Central memory CD8-positive, alpha-beta T cell (primary cell): ENCODE measurements around the gene RLF.
"Not testable (repeated sequence)": the region's sequence is repeated elsewhere in the genome, so short reads cannot be mapped to it uniquely, and the experiment has no call there.

Experiments
- ATAC-seq: fragments of 150-1000 bp; cut with Tn5 transposase; replicated peaks from 2 replicates; pipeline ENCODE4 v1.10.0; 2022; ENCODE audit warnings: mild to moderate bottlenecking, moderate FRiP score, moderate number of reproducible peaks; ENCODE audit not compliant: poor library complexity, severe bottlenecking; ENCODE audit errors: extremely low read depth
- DNase-seq, 2 donors: peaks; one replicate each; pipeline ENCODE4 v3.0.0; 2021; ENCODE audit warnings: low spot score in 2 of 2
- H3K27ac Mint-ChIP-seq: one replicate; pipeline ENCODE4 v1.8.0; 2022; ENCODE audit warnings: low read depth, mild to moderate bottlenecking, moderate library complexity, mixed read lengths
- H3K27me3 Mint-ChIP-seq: one replicate; pipeline ENCODE4 v1.8.0; 2022; ENCODE audit warnings: mixed read lengths
- H3K36me3 Mint-ChIP-seq: one replicate; pipeline ENCODE4 v1.8.0; 2022; ENCODE audit warnings: mild to moderate bottlenecking, moderate library complexity, mixed read lengths; ENCODE audit not compliant: insufficient read depth
- H3K4me1 Mint-ChIP-seq: one replicate; pipeline ENCODE4 v1.8.0; 2022; ENCODE audit warnings: mixed read lengths
- H3K4me3 Mint-ChIP-seq: one replicate; pipeline ENCODE4 v1.8.0; 2022; ENCODE audit warnings: mild to moderate bottlenecking, moderate library complexity, mixed read lengths
- H3K9me3 Mint-ChIP-seq: one replicate; pipeline ENCODE4 v1.8.0; 2022; ENCODE audit warnings: mixed read lengths

RLF gene

GRCh38 chr1:40178200-40178599 lies 17.0 kb downstream of the RLF start:
- H3K27me3 Mint-ChIP-seq, result no peaks in the 10 kb centered on the region
- no peak for ATAC-seq
- H3K4me1 Mint-ChIP-seq, result peaks cover 56% of the 10 kb centered on the region
- H3K9me3 Mint-ChIP-seq, result no peaks in the 10 kb centered on the region
- no peak overlapping the region for H3K4me3 Mint-ChIP-seq
- DNase-seq, result no peak
- H3K36me3 Mint-ChIP-seq, result peaks cover 12% of the 10 kb centered on the region
- peak overlapping the region; percentile 2 for H3K27ac Mint-ChIP-seq

GRCh38 chr1:40179496-40180089 lies 18.4 kb downstream of the RLF start:
- no peak for DNase-seq
- Mint-ChIP-seq H3K27ac (peak overlapping the region; percentile 2), H3K27me3 (no peaks in the 10 kb centered on the region), H3K36me3 (peaks cover 13% of the 10 kb centered on the region), H3K4me3 (no peak overlapping the region), H3K4me1 (peaks cover 66% of the 10 kb centered on the region), H3K9me3 (no peaks in the 10 kb centered on the region)
- no peak for ATAC-seq

GRCh38 chr1:40183055-40183710 lies 22.0 kb downstream of the RLF start:
- peak overlapping the region; percentile 54 for H3K27ac Mint-ChIP-seq
- H3K4me1 Mint-ChIP-seq, result peaks cover 70% of the 10 kb centered on the region
- ATAC-seq (no peak), DNase-seq (no peak)
- peaks cover 9% of the 10 kb centered on the region for H3K36me3 Mint-ChIP-seq
- no peak overlapping the region for H3K4me3 Mint-ChIP-seq
- H3K27me3 Mint-ChIP-seq, result no peaks in the 10 kb centered on the region
- H3K9me3 Mint-ChIP-seq, result no peaks in the 10 kb centered on the region

GRCh38 chr1:40184193-40184592 lies 23.0 kb downstream of the RLF start:
- ATAC-seq, result no peak
- peak overlapping the region; percentile 21 for H3K27ac Mint-ChIP-seq

GRCh38 chr1:40185951-40186864 lies 25.0 kb downstream of the RLF start:
- Mint-ChIP-seq H3K27me3 (no peaks in the 10 kb centered on the region), H3K27ac (peak overlapping the region; percentile 41), H3K4me3 (peak overlapping the region; percentile 32), H3K36me3 (peaks cover 19% of the 10 kb centered on the region), H3K4me1 (peaks cover 46% of the 10 kb centered on the region), H3K9me3 (no peaks in the 10 kb centered on the region)
- ATAC-seq, result peak; percentile 90
- no peak for DNase-seq

More at GRCh38 chr1:40184193-40184592, 23.0 kb downstream of the RLF start:
- Mint-ChIP-seq H3K36me3 (peaks cover 10% of the 10 kb centered on the region), H3K27me3 (no peaks in the 10 kb centered on the region), H3K4me1 (peaks cover 65% of the 10 kb centered on the region), H3K4me3 (no peak overlapping the region), H3K9me3 (no peaks in the 10 kb centered on the region)
- DNase-seq, result no peak

GRCh38 chr1:40187399-40187798 lies 26.2 kb downstream of the RLF start:
- peaks cover 44% of the 10 kb centered on the region for H3K4me1 Mint-ChIP-seq
- ATAC-seq (no peak), DNase-seq (no peak)
- H3K27me3 Mint-ChIP-seq, result no peaks in the 10 kb centered on the region
- no peak overlapping the region for H3K4me3 Mint-ChIP-seq
- no peaks in the 10 kb centered on the region for H3K9me3 Mint-ChIP-seq
- H3K27ac Mint-ChIP-seq, result no peak overlapping the region
- peaks cover 24% of the 10 kb centered on the region for H3K36me3 Mint-ChIP-seq

GRCh38 chr1:40194639-40195038 lies 33.5 kb downstream of the RLF start:
- ATAC-seq, H3K27me3 Mint-ChIP-seq, DNase-seq, H3K4me1 Mint-ChIP-seq, H3K4me3 Mint-ChIP-seq, H3K9me3 Mint-ChIP-seq, H3K27ac Mint-ChIP-seq: not testable (repeated sequence)
- peaks cover 41% of the 10 kb centered on the region for H3K36me3 Mint-ChIP-seq

- H3K4me3 Mint-ChIP-seq, result no peak overlapping the region
- H3K27ac Mint-ChIP-seq, result no peak overlapping the region
- peaks cover 41% of the 10 kb centered on the region for H3K36me3 Mint-ChIP-seq
- H3K9me3 Mint-ChIP-seq, result no peaks in the 10 kb centered on the region
- DNase-seq (no peak), ATAC-seq (no peak)
- H3K4me1 Mint-ChIP-seq, result peaks cover 6% of the 10 kb centered on the region
- no peaks in the 10 kb centered on the region for H3K27me3 Mint-ChIP-seq
Observed at GRCh38 chr1:40197656-40198055, 36.5 kb downstream of the RLF start.

GRCh38 chr1:40199126-40199525 lies 37.9 kb downstream of the RLF start:
- ATAC-seq, result no peak
- Mint-ChIP-seq H3K4me1 (peaks cover 6% of the 10 kb centered on the region), H3K27ac (no peak overlapping the region), H3K27me3 (no peaks in the 10 kb centered on the region), H3K4me3 (no peak overlapping the region), H3K36me3 (peaks cover 45% of the 10 kb centered on the region), H3K9me3 (no peaks in the 10 kb centered on the region)
- DNase-seq, result no peak

- no peak overlapping the region for H3K4me3 Mint-ChIP-seq
- DNase-seq (no peak), ATAC-seq (no peak)
- peaks cover 6% of the 10 kb centered on the region for H3K4me1 Mint-ChIP-seq
- no peaks in the 10 kb centered on the region for H3K27me3 Mint-ChIP-seq
- H3K9me3 Mint-ChIP-seq, result no peaks in the 10 kb centered on the region
- peaks cover 43% of the 10 kb centered on the region for H3K36me3 Mint-ChIP-seq
- H3K27ac Mint-ChIP-seq, result no peak overlapping the region
Observed at GRCh38 chr1:40204856-40205255, 43.7 kb downstream of the RLF start.

- no peak for ATAC-seq
- peak overlapping the region; percentile 11 for H3K27ac Mint-ChIP-seq
- no peaks in the 10 kb centered on the region for H3K27me3 Mint-ChIP-seq
- DNase-seq, result no peak
- H3K9me3 Mint-ChIP-seq, result no peaks in the 10 kb centered on the region
- H3K36me3 Mint-ChIP-seq, result peaks cover 24% of the 10 kb centered on the region
- peaks cover 7% of the 10 kb centered on the region for H3K4me1 Mint-ChIP-seq
- H3K4me3 Mint-ChIP-seq, result no peak overlapping the region
Observed at GRCh38 chr1:40210511-40211204, 49.5 kb downstream of the RLF start.

GRCh38 chr1:40218333-40218732 lies 57.1 kb downstream of the RLF start:
- H3K36me3 Mint-ChIP-seq, result peaks cover 18% of the 10 kb centered on the region
- no peaks in the 10 kb centered on the region for H3K9me3 Mint-ChIP-seq
- peaks cover 6% of the 10 kb centered on the region for H3K4me1 Mint-ChIP-seq
- ATAC-seq (no peak), DNase-seq (no peak)
- no peak overlapping the region for H3K4me3 Mint-ChIP-seq
- H3K27ac Mint-ChIP-seq, result no peak overlapping the region
- no peaks in the 10 kb centered on the region for H3K27me3 Mint-ChIP-seq
